Right lobe of liver (tissue), 6 donors: ENCODE data around the gene SIN3A. TPM values are rescaled to one million over a fixed set of nuclear protein-coding genes. Genes with fewer than 3 reads are reported as not detected.
"Not testable (repeated sequence)": the region's sequence is repeated elsewhere in the genome, so short reads cannot be mapped to it uniquely, and the experiment has no call there.

Source experiments
- ATAC-seq, 4 donors: fragments of 200-7000 bp; cut with Tn5 transposase; one replicate each; pipeline ENCODE4 v1.9.1; 2020; ENCODE audit warnings: mild to moderate bottlenecking in 4 of 4, moderate library complexity in 4 of 4
- DNase-seq, 3 donors: peaks; one replicate each; pipeline ENCODE4 v3.0.0-alpha.2; 2020
- H3K27ac ChIP-seq, 3 donors: fragments of 200-600 bp; one replicate each; pipeline ENCODE4 v1.8.0; 2022
- H3K27me3 ChIP-seq, 2 donors: fragments of 200-600 bp; one replicate each; pipeline ENCODE4 v1.8.0; 2022
- H3K36me3 ChIP-seq, 4 donors: fragments of 200-600 bp; sonication (generic) in 1 of 4; one replicate each; pipeline versions ENCODE4 v1.5.1 to v1.8.0; 2017 to 2022; ENCODE audit warnings: control low read depth in 1 of 4
- H3K4me1 ChIP-seq, 4 donors: fragments of 200-600 bp; sonication (generic) in 1 of 4; one replicate each; pipeline versions ENCODE4 v1.5.1 to v1.8.0; 2017 to 2022; ENCODE audit warnings: control low read depth in 1 of 4
- H3K4me3 ChIP-seq, 3 donors: fragments of 200-600 bp; one replicate each; pipeline ENCODE4 v1.8.0; 2022
- H3K9me3 ChIP-seq, 4 donors: fragments of 200-600 bp; sonication (generic) in 1 of 4; one replicate each; pipeline versions ENCODE4 v1.5.1 to v1.8.0; 2017 to 2022; ENCODE audit warnings: control low read depth in 1 of 4
- POLR2A ChIP-seq: fragments of 450-650 bp; IDR thresholded peaks from one replicate; pipeline ENCODE4 v1.6.1; 2017; ENCODE audit warnings: antibody characterized with exemption, mild to moderate bottlenecking
- WGBS: methylation state at CpG from one replicate; pipeline ENCODE4 v1.1.6; 2018; ENCODE audit warnings: low coverage, low lambda C conversion rate; ENCODE audit not compliant: insufficient coverage; ENCODE audit errors: missing lambda C conversion rate; 5-methylcytosine and 5-hydroxymethylcytosine counted together
- intact Hi-C, 2 donors: fragments of 100-400 bp; cut with DNase I; formaldehyde crosslinking; loops; one replicate each; pipeline versions ENCODE4 v1.11.2 to v1.14.1; 2022
- total RNA-seq, 6 experiments: library from RNA; depleted of rRNA in 2 of 6; stranded (reverse); fragments of >200 nt in 2 of 6; fragmentation: NEBNext Ultra II Directional in 3 of 6; extraction: Animal tissue kit (Norgen Biotek cat#: 25700) in 3 of 6; gene quantifications; one replicate each; pipeline versions ENCODE4 v1.1.0 to v1.2.4, GENCODE V29; 2016 to 2023
- TF ChIP-seq, protein P1 (sequence below), 4 donors: fragments of 200-600 bp in 3 of 4; fragments of 450-650 bp in 1 of 4; IDR thresholded peaks; one replicate each; pipeline versions ENCODE4 v1.5.1 to v1.8.0; 2016 to 2022; ENCODE audit warnings: antibody characterized with exemption in 4 of 4, mild to moderate bottlenecking in 2 of 4
- donor health status: DM: no; HTN: yes; CAD: no.
- donor health status: DM: no; HTN: no; CAD: no.
- donor health status: DM: no; HTN: no; CAD: no.
- donor health status: DM: no; HTN: yes; CAD: no.
- donor health status: DM: no; HTN: yes; CAD: no.

The SIN3A gene
- total RNA-seq, 6 experiments from 2014 or later, result 10.0 to 21.6 (median 20.5) TPM

DNA sequence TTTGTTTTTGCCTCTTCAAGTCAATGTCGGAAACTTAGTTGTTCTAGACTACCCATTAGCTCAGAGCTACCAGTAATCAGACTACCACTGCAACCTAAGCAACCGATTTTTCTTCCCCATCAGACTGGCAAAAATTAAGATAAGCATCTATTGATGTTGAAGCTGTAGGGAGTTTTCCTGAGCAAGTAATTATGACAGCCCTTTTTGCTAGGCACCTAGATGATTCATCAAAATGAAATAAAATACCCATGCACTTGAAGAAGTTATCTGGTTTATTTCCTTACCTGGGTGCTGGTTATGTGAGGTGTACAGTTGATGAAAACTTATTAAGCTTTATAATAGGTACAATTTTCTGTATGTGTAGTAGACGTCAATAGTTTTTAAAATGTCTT is 116.2 kb downstream of the SIN3A start:
- H3K27me3 ChIP-seq, result no peaks in the 10 kb centered on the region
- H3K9me3 ChIP-seq, result no peaks in the 10 kb centered on the region
- intact Hi-C loops, result no loop called here
- 33% methylated on average over 3 of the region's 3 CpGs for WGBS
- peaks cover 0 to 14% (median 4%) of the 10 kb centered on the region in 4 donors for H3K4me1 ChIP-seq
- peak overlapping the region in 2 of 3 donors; percentile 21 to 54 for H3K27ac ChIP-seq
- DNase-seq (no peak), ATAC-seq (no peak)
- H3K4me3 ChIP-seq, result peak overlapping the region; percentile 73 to 94 (median 90)
- H3K36me3 ChIP-seq, result peaks cover 0 to 6% (median 0%) of the 10 kb centered on the region in 4 donors
- TF ChIP-seq, protein P1, sequence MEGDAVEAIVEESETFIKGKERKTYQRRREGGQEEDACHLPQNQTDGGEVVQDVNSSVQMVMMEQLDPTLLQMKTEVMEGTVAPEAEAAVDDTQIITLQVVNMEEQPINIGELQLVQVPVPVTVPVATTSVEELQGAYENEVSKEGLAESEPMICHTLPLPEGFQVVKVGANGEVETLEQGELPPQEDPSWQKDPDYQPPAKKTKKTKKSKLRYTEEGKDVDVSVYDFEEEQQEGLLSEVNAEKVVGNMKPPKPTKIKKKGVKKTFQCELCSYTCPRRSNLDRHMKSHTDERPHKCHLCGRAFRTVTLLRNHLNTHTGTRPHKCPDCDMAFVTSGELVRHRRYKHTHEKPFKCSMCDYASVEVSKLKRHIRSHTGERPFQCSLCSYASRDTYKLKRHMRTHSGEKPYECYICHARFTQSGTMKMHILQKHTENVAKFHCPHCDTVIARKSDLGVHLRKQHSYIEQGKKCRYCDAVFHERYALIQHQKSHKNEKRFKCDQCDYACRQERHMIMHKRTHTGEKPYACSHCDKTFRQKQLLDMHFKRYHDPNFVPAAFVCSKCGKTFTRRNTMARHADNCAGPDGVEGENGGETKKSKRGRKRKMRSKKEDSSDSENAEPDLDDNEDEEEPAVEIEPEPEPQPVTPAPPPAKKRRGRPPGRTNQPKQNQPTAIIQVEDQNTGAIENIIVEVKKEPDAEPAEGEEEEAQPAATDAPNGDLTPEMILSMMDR (IDR thresholded peaks at IDR 0.05), result no peak
- TF ChIP-seq POLR2A, result no peak

DNA sequence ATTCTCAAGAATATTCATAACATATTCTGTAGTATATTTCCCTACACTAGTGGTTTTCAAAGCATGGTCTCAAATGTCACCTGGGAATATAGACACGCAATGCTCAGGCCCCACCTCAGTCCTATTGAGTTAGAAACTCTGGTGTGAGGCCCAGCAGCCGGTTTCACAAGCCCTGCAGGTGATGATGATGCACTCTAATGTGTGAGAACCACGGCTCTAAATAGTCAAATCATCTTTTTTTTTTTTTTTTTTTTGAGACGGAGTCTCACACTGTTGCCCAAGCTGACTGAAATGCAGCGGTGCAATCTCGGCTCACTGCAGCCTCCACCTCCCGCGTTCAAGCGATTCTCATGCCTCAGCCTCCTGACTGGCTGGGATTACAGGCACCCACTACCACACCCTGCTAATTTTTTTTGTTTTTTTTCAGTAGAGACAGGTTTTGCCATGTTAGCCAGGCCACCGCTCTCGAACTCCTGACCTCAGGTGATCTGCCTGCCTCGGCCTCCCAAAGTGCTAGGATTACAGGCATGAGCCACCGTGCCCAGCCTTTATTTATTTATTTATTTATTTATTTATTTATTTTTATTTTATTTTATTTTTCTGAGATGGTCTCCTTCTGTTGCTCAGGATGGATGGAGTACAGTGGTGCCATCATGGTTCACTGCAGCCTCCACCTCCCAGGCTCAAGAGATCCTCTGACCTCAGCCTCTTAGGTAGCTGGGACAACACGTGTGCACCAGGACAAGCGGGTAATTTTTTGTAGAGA is 117.7 kb downstream of the SIN3A start:
- H3K36me3 ChIP-seq, DNase-seq, H3K27me3 ChIP-seq, H3K27ac ChIP-seq, H3K4me3 ChIP-seq, ATAC-seq, H3K9me3 ChIP-seq, intact Hi-C loops: not testable (repeated sequence)
- H3K4me1 ChIP-seq, result peaks cover 0 to 14% (median 4%) of the 10 kb centered on the region in 4 donors
- WGBS, result 85% methylated on average over 13 of the region's 15 CpGs

DNA sequence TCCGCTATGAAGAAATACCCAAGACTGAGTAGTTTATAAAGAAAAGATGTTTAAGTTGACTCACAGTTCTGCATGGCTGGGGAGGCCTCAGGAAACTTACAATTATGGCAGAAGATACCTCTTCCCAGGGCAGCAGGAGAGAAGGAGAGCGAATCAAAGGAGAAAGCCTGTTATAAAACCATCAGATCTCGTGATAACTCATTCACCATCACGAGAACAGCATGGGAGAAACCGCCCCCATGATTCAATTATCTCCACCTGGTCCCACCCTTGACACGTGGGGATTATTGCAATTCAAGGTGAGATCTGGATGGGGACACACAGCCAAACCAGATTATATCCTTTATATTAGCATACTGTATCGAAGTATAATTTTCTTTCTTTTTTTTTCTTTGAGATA is 119.4 kb downstream of the SIN3A start:
- H3K36me3 ChIP-seq, H3K4me3 ChIP-seq, ATAC-seq, H3K9me3 ChIP-seq, intact Hi-C loops, DNase-seq, H3K27me3 ChIP-seq, H3K27ac ChIP-seq: not testable (repeated sequence)
- H3K4me1 ChIP-seq, result peaks cover 0 to 14% (median 4%) of the 10 kb centered on the region in 4 donors
- WGBS, result 68% methylated on average over 7 of the region's 7 CpGs

DNA sequence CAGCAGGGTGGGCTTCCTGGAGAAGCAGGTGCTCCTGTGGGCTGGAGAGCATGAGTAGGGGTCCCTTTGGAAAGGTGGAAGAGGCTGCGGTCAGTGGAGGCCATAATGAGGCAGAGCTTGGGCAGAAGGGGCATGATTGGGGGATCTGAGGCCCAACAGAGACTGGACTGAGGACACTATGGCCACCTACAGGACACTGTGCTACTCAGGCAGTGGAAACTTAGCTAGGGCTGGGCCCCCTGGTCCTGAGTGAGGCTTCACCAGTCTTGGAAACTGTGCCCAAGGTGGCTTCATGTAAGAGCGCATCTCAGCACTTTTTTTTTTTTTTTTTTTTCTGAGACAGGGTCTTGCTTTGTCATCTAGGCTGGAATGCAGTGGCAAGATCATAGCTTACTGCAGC is 121.9 kb downstream of the SIN3A start:
- H3K27me3 ChIP-seq, result no peaks in the 10 kb centered on the region
- DNase-seq (no peak), ATAC-seq (no peak)
- no peaks in the 10 kb centered on the region for H3K4me1 ChIP-seq
- H3K4me3 ChIP-seq, result no peak overlapping the region
- intact Hi-C loops, result no loop called here
- no peaks in the 10 kb centered on the region for H3K36me3 ChIP-seq
- no peak overlapping the region for H3K27ac ChIP-seq
- WGBS, result 100% methylated on average over 1 of the region's 2 CpGs
- no peak for TF ChIP-seq POLR2A
- TF ChIP-seq, protein P1 (IDR thresholded peaks at IDR 0.05), result no peak
- H3K9me3 ChIP-seq, result no peaks in the 10 kb centered on the region

DNA sequence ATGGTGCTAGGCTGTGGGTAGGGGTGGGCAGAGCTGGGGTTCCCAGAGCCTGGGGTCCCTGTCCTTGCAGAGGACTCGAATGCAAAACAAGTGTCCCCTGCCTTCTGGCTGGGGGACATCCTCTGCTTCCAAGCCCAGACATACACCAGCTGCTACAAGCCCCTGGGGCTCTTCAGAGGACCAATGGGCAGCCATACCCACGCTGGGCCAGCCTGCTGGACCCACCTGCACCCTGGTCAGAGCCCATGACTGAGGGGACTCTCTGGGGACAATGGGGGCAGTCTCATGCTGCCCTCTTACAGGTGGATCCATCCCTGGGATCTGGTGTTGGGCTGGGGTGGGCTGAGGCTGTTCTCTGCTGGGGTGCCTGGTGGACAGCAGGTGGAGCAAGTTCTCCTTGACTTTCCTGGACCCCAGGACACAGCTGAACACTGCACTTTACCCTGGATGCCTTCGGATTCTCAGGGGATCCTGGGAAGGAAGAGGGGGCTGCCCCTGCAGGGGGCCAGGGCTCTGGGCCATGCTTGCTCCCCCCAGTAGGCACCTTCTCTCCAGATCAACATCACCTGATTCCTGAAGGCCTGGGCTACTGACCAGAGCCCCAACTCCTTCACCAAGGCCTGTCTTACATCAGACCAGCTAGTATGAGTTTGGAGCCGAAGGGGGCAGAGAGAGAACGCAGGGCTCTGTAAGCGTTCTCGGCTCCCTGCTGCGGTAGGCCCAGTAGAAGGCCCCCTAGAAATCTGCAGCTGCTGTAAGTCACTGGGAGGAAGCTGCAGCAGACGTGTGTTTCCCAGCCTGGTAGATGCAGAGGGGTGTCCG is 122.8 kb downstream of the SIN3A start:
- 89% methylated on average over 7 of the region's 10 CpGs for WGBS

More for the DNA sequence above, 122.8 kb downstream of the SIN3A start:
- TF ChIP-seq, protein P1 (IDR thresholded peaks at IDR 0.05), result no peak
- TF ChIP-seq POLR2A, result no peak
- H3K27ac ChIP-seq, result no peak overlapping the region
- ATAC-seq (no peak), DNase-seq (no peak)
- no peak overlapping the region for H3K4me3 ChIP-seq
- intact Hi-C loops, result no loop called here
- H3K36me3 ChIP-seq, result no peaks in the 10 kb centered on the region
- no peaks in the 10 kb centered on the region for H3K4me1 ChIP-seq
- H3K27me3 ChIP-seq, result no peaks in the 10 kb centered on the region
- no peaks in the 10 kb centered on the region for H3K9me3 ChIP-seq
